GM12872 (cell line): ENCODE data around the gene ITGB4.

ENCODE experiments used
- TF ChIP-seq, protein P1 (sequence below): IDR thresholded peaks from 3 replicates; pipeline ENCODE4 v1.5.1; 2011; ENCODE audit warnings: low read depth, mild to moderate bottlenecking, low read length, moderate library complexity; ENCODE audit not compliant: insufficient read depth

The ITGB4 gene

GRCh38 chr17:75733471-75733870, 12.2 kb downstream of the ITGB4 start:
- TF ChIP-seq, protein P1, sequence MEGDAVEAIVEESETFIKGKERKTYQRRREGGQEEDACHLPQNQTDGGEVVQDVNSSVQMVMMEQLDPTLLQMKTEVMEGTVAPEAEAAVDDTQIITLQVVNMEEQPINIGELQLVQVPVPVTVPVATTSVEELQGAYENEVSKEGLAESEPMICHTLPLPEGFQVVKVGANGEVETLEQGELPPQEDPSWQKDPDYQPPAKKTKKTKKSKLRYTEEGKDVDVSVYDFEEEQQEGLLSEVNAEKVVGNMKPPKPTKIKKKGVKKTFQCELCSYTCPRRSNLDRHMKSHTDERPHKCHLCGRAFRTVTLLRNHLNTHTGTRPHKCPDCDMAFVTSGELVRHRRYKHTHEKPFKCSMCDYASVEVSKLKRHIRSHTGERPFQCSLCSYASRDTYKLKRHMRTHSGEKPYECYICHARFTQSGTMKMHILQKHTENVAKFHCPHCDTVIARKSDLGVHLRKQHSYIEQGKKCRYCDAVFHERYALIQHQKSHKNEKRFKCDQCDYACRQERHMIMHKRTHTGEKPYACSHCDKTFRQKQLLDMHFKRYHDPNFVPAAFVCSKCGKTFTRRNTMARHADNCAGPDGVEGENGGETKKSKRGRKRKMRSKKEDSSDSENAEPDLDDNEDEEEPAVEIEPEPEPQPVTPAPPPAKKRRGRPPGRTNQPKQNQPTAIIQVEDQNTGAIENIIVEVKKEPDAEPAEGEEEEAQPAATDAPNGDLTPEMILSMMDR: no peak

GRCh38 chr17:75734674-75735294, 13.5 kb downstream of the ITGB4 start:
- TF ChIP-seq, protein P1: no peak

DNA sequence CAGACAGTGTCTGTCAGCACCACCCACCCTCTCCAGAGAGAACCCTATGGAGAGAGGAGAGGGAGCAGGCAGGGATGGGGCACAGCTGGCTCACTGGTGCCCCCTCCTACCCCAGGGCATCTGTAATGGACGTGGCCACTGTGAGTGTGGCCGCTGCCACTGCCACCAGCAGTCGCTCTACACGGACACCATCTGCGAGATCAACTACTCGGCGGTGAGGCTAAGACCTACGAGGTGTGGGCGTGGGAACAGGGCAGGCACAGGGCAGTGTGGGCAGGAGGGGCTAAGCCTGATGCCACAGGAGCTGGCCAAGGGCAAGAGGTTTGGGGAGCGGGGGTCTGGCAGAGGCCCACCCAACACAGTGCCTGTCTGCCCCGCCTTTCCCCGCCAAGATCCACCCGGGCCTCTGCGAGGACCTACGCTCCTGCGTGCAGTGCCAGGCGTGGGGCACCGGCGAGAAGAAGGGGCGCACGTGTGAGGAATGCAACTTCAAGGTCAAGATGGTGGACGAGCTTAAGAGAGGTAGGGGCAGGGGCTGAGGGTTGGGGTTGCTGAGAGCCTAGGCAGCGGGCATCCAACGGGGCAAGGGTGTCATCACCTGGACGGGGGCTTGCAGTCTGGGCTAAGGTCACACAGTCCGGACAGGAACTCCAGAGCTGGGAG, 15.0 kb downstream of the ITGB4 start:
- TF ChIP-seq, protein P1: no peak

- TF ChIP-seq, protein P1: no peak
Observed at GRCh38 chr17:75737133-75737962, 16.1 kb downstream of the ITGB4 start.

DNA sequence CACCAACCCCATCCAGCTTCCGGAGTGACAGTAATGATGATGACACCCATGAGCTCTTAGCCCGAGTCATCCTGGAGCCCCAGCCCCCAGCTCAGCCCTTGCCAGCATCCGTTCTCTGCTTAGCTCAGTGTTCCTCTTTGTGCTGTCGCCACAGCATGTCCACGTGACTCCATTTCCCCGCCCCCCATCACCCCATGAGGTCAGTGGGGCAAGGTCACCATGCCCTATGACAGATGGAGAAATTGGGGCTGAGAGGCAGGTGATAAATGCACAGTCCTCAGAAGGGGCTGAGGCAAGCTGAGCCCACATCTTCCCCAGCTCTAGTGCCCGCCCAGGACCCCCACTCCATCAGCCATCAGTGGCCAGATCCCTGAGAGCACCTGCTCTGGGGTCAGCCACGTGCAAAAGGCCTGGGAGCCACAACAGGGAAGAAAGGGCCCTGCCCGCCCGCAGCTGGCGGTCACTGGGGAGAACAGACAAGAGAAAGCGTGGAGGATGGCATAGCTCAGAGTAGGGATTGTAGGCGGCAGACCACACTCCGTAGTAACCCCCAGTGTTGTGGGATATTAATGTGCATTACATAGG, 17.1 kb downstream of the ITGB4 start:
- TF ChIP-seq, protein P1: no peak

GRCh38 chr17:75739174-75739573, 17.9 kb downstream of the ITGB4 start:
- TF ChIP-seq, protein P1: no peak

GRCh38 chr17:75739801-75740200, 18.5 kb downstream of the ITGB4 start:
- TF ChIP-seq, protein P1: no peak
